ENCODE data around the gene HID1.
A peak's percentile ranks its signal among the peaks of the same experiment; 100 is the strongest.

The HID1 gene

DNA sequence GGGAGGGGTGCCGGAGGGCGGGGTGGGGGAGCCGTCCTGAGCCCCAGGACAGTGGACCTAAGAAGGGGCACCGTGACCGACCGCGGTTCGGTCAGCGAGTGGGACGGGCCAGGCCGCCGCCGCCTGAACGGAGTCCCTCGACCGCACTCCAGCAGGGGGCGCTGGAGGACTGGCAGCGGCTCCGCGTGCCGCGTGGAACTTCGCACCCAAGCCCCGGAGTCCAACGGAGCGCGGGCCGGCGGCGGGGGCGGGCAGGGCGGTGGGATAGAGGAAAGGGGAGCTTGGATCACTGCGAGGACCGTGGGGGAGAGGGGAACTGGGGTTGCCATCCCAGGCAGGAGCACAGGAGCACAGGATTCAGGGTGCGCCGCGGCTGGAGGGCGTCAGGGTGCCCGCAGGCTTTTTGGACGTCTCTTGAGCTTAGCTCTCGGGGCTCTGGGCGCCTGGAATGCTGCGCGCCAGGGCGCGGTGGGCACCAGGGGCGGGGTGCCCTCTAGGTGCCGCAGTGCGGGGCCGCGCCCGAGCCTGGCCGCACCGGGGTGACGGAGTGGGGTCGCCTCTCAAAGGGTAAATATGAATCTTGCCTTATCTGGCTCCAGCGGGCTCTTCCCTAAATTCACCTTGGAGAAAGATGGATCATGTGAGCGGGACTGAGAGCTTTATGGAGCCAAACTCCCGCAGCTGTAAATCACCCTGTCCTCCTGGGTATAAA, 48.9 kb downstream of the HID1 start:
- TF ChIP-seq RAD21 (IDR thresholded peaks at IDR 0.05; ENCODE audit: low read depth) (peak; percentile 91), CEBPB (IDR thresholded peaks at IDR 0.05) (no peak), ZBTB7A (IDR thresholded peaks at IDR 0.05; ENCODE audit: low read depth) (peak; percentile 40; the same call in 1 of the 2 replicates), MAX (IDR thresholded peaks at IDR 0.05) (peak; percentile 99), TCF12 (IDR thresholded peaks at IDR 0.05; ENCODE audit: low read depth) (no peak)
- TF ChIP-seq, protein P1, sequence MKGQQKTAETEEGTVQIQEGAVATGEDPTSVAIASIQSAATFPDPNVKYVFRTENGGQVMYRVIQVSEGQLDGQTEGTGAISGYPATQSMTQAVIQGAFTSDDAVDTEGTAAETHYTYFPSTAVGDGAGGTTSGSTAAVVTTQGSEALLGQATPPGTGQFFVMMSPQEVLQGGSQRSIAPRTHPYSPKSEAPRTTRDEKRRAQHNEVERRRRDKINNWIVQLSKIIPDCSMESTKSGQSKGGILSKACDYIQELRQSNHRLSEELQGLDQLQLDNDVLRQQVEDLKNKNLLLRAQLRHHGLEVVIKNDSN (IDR thresholded peaks at IDR 0.05), result no peak

GRCh38 chr17:74922694-74923537, 49.6 kb downstream of the HID1 start, which contains the start of gene USH1G:
TSS of gene USH1G (minus strand) at chr17:74923255. CDS start at chr17:74923073, 182 bp downstream.
- TF ChIP-seq, protein P1 (IDR thresholded peaks at IDR 0.05), result no peak
- 0 out of 2 replicates have a peak, but pooled peaks have one; percentile 28 for TF ChIP-seq YY1 (IDR thresholded peaks at IDR 0.05; ENCODE audit: low read depth)
- no peak for TF ChIP-seq TCF12 (IDR thresholded peaks at IDR 0.05; ENCODE audit: low read depth)
- no peak for TF ChIP-seq TEAD4 (IDR thresholded peaks at IDR 0.05)
- no peak for TF ChIP-seq ZBTB7A (IDR thresholded peaks at IDR 0.05; ENCODE audit: low read depth)
- TF ChIP-seq TAF1 (IDR thresholded peaks at IDR 0.05; ENCODE audit: low read depth), result peak; percentile 26; the same call in 1 of the 2 replicates
- TF ChIP-seq EGR1 (IDR thresholded peaks at IDR 0.05), result peak; percentile 83
- no peak for TF ChIP-seq FOXM1 (IDR thresholded peaks at IDR 0.05; ENCODE audit: borderline replicate concordance, low read depth)
- TF ChIP-seq CEBPB (IDR thresholded peaks at IDR 0.05), result no peak

DNA sequence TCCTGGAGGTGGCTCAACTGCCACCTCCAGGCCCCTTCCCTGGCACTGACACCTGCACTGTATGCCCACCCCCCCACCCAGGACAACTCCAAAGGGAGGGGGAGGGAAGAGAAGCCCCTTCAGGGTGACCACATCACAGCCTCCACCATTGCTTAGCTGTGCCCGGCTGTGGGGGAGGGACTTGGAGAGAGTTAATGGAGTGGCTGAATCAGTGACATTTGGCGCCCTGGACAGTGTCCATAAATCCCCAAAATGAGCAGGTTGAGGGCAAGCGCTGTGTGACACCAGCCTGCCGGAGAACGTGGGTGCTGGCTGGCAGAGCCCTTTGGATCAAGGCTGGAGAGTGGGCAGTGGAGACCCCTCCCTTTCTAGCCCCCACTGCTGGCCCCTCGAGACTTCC, 50.4 kb downstream of the HID1 start:
- no peak for TF ChIP-seq TAF1 (IDR thresholded peaks at IDR 0.05; ENCODE audit: low read depth)
- no peak for TF ChIP-seq NFIC (IDR thresholded peaks at IDR 0.05)
- TF ChIP-seq RAD21 (IDR thresholded peaks at IDR 0.05; ENCODE audit: low read depth), result no peak
- TF ChIP-seq MAX (IDR thresholded peaks at IDR 0.05), result no peak
- TF ChIP-seq EP300 (IDR thresholded peaks at IDR 0.05; ENCODE audit: borderline replicate concordance), result no peak
- no peak for TF ChIP-seq CREB1 (IDR thresholded peaks at IDR 0.05; ENCODE audit: low read depth)
- TF ChIP-seq REST (IDR thresholded peaks at IDR 0.05; ENCODE audit: low read depth), result no peak
- TF ChIP-seq YY1 (IDR thresholded peaks at IDR 0.05; ENCODE audit: low read depth), result no peak
- TF ChIP-seq, protein P1 (IDR thresholded peaks at IDR 0.05), result no peak
- no peak for TF ChIP-seq FOXM1 (IDR thresholded peaks at IDR 0.05; ENCODE audit: borderline replicate concordance, low read depth)
- no peak for TF ChIP-seq TEAD4 (IDR thresholded peaks at IDR 0.05)

DNA sequence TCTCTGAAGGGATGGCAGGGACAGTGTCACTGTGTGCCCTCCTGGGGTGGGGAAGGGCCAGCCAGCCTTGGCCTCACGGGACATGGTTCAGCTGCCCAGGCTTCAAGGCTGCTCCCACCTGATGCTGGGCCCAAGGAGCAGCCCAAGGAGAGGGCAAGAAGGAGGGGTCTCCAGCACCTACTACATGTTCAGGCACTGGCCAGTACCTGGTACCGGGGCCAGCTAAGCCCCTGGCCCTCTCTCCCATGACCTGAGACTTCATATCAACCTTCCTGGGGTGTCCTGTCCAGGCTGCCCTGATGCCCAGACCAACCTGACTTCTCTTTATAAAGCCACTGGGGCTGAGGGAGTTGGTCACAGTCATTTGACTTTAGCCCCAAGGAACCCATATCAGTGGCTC, 50.8 kb downstream of the HID1 start:
- TF ChIP-seq EGR1 (IDR thresholded peaks at IDR 0.05), result no peak
- no peak for TF ChIP-seq EP300 (IDR thresholded peaks at IDR 0.05; ENCODE audit: borderline replicate concordance)
- TF ChIP-seq NFIC (IDR thresholded peaks at IDR 0.05), result no peak
- TF ChIP-seq CREB1 (IDR thresholded peaks at IDR 0.05; ENCODE audit: low read depth), result no peak
- TF ChIP-seq, protein P1 (IDR thresholded peaks at IDR 0.05), result no peak
- no peak for TF ChIP-seq RAD21 (IDR thresholded peaks at IDR 0.05; ENCODE audit: low read depth)
- TF ChIP-seq TCF12 (IDR thresholded peaks at IDR 0.05; ENCODE audit: low read depth), result no peak
- no peak for TF ChIP-seq REST (IDR thresholded peaks at IDR 0.05; ENCODE audit: low read depth)
- TF ChIP-seq FOXM1 (IDR thresholded peaks at IDR 0.05; ENCODE audit: borderline replicate concordance, low read depth), result no peak
- TF ChIP-seq YY1 (IDR thresholded peaks at IDR 0.05; ENCODE audit: low read depth), result no peak
- TF ChIP-seq CEBPB (IDR thresholded peaks at IDR 0.05), result no peak
- TF ChIP-seq TEAD4 (IDR thresholded peaks at IDR 0.05), result no peak
- TF ChIP-seq TAF1 (IDR thresholded peaks at IDR 0.05; ENCODE audit: low read depth), result no peak
- TF ChIP-seq ZBTB7A (IDR thresholded peaks at IDR 0.05; ENCODE audit: low read depth), result no peak
- no peak for TF ChIP-seq MAX (IDR thresholded peaks at IDR 0.05)

All from Ishikawa (cell line).